HG03097 (cell line): ENCODE measurements around the gene CROCC2.
"Not testable (repeated sequence)": the region's sequence is repeated elsewhere in the genome, so short reads cannot be mapped to it uniquely, and the experiment has no call there.

Experiments used
- ATAC-seq: cut with Tn5 transposase; IDR thresholded peaks from one replicate; pipeline ENCODE4 v1.9.1; 2021; ENCODE audit not compliant: unreplicated experiment, low FRiP score

The CROCC2 gene

GRCh38 chr2:240963868-240964703 lies 58.0 kb downstream of the CROCC2 start:
- ATAC-seq, result no peak

- no peak for ATAC-seq
Measured at GRCh38 chr2:240964704-240965295, 58.7 kb downstream of the CROCC2 start.

- ATAC-seq, result no peak
Measured at GRCh38 chr2:240965296-240965904, 59.3 kb downstream of the CROCC2 start.

- no peak for ATAC-seq
Measured at GRCh38 chr2:240965905-240966456, 59.8 kb downstream of the CROCC2 start.

GRCh38 chr2:240966457-240966905 lies 60.3 kb downstream of the CROCC2 start:
- no peak for ATAC-seq

GRCh38 chr2:240966906-240967680 lies 61.0 kb downstream of the CROCC2 start:
- ATAC-seq, result no peak

GRCh38 chr2:240967681-240968621 lies 61.8 kb downstream of the CROCC2 start:
- ATAC-seq, result no peak

- no peak for ATAC-seq
Measured at GRCh38 chr2:240968731-240969624, 62.8 kb downstream of the CROCC2 start.

- ATAC-seq, result no peak
Measured at GRCh38 chr2:240970104-240970503, 64.0 kb downstream of the CROCC2 start.

- ATAC-seq, result no peak
Measured at GRCh38 chr2:240970816-240971215, 64.7 kb downstream of the CROCC2 start.

GRCh38 chr2:240972201-240972600 lies 66.1 kb downstream of the CROCC2 start:
- no peak for ATAC-seq

- ATAC-seq, result no peak
Measured at GRCh38 chr2:240972636-240973521, 66.7 kb downstream of the CROCC2 start.

GRCh38 chr2:240974771-240975572 lies 68.8 kb downstream of the CROCC2 start:
- ATAC-seq, result no peak

GRCh38 chr2:240975903-240976302 lies 69.8 kb downstream of the CROCC2 start:
- ATAC-seq, result not testable (repeated sequence)

GRCh38 chr2:240981280-240981679 lies 75.1 kb downstream of the CROCC2 start:
- ATAC-seq, result no peak

GRCh38 chr2:240981871-240982800 lies 76.0 kb downstream of the CROCC2 start:
- no peak for ATAC-seq
